Measurements from ENCODE around the gene PRPSAP2. TPM values are rescaled to one million over a fixed set of nuclear protein-coding genes. Genes with fewer than 3 reads are reported as not detected.

PRPSAP2 gene
- total and polyA plus RNA-seq, 2 of the 8 experiments (the other 6 are each of a cell fraction or from before 2014, with no cell fraction given), result 28.7 to 50.5 TPM

GRCh38 chr17:18975597-18975996 is 117.7 kb downstream of the PRPSAP2 start:
- Histone ChIP-seq H3K79me1 (ENCODE audit: low read depth, low read length) (peaks cover 7% of the 10 kb centered on the region; the same call in 1 of the 2 replicates), H3K27me3 (replicated peaks in 1 of 4; ENCODE audit: control insufficient read depth in 3 of 4, extremely low read depth in 1 of 4, insufficient read depth in 3 of 4, low read length in 3 of 4) (no peaks in the 10 kb centered on the region), H2BK5ac (ENCODE audit: low read depth, low read length) (no peak overlapping the region), H3K4ac (replicated peaks; ENCODE audit: insufficient read length, low read depth, low read length) (no peak overlapping the region), H3K23me2 (ENCODE audit: low read depth, low read length) (no peaks in the 10 kb centered on the region), H3K4me1 (replicated peaks in 1 of 4; ENCODE audit: control insufficient read depth in 3 of 4, insufficient read depth in 4 of 4, low read length in 3 of 4) (no peaks in the 10 kb centered on the region), H3K27ac (ENCODE audit: low read depth, low read length) (no peak overlapping the region), H2BK12ac (ENCODE audit: low read depth, low read length) (no peak overlapping the region), H3K23ac (ENCODE audit: insufficient read length) (no peak overlapping the region), H3K9me3 (ENCODE audit: insufficient read depth in 2 of 2, low read depth in 1 of 2, low read length in 1 of 2) (no peaks in the 10 kb centered on the region), H2AFZ (ENCODE audit: low read length) (no peak overlapping the region), H2BK120ac (replicated peaks; ENCODE audit: low read depth, low read length) (no peak overlapping the region), H3K36me3 (ENCODE audit: control insufficient read depth in 2 of 4, insufficient read depth in 4 of 4, low read length in 3 of 4) (peaks cover 17 to 40% (median 29%) of the 10 kb centered on the region in 4 experiments), H4K91ac (replicated peaks; ENCODE audit: insufficient read length, low read length) (no peak overlapping the region), H3K79me2 (ENCODE audit: control insufficient read depth in 1 of 2, insufficient read depth in 2 of 2, low read length in 2 of 2) (no peaks in the 10 kb centered on the region), H3K4me2 (ENCODE audit: insufficient read depth in 1 of 2, low read depth in 2 of 2, low read length in 2 of 2) (no peak overlapping the region), H3K9ac (replicated peaks in 1 of 4; ENCODE audit: extremely low read depth in 1 of 4, low read depth in 3 of 4, low read length in 3 of 4) (no peak overlapping the region), H3K56ac (replicated peaks; ENCODE audit: insufficient read length, low read depth, low read length) (no peak overlapping the region), H2AK5ac (ENCODE audit: low read depth, low read length) (no peak overlapping the region), H3K18ac (ENCODE audit: extremely low read depth, low read length) (no peak overlapping the region), H2BK20ac (ENCODE audit: low read length) (no peak overlapping the region), H3K14ac (ENCODE audit: insufficient read length) (no peak overlapping the region), H4K8ac (ENCODE audit: extremely low read depth, insufficient read depth, low read length) (no peak overlapping the region), H4K20me1 (replicated peaks in 1 of 2; ENCODE audit: control insufficient read depth in 1 of 2, insufficient read depth in 2 of 2, low read length in 2 of 2) (peaks cover 2 to 20% of the 10 kb centered on the region in 2 experiments), H4K5ac (ENCODE audit: insufficient read length, low read depth, low read length) (no peak overlapping the region), H3K4me3 (ENCODE audit: extremely low read depth in 1 of 4, insufficient read depth in 2 of 4, low read depth in 3 of 4, low read length in 4 of 4) (no peak overlapping the region), H2BK15ac (ENCODE audit: low read length) (no peak overlapping the region)
- WGBS, 2 experiments (ENCODE audit: extremely low coverage in 1 of 2, insufficient coverage in 1 of 2, insufficient read length in 1 of 2, insufficient replicate concordance in 2 of 2, low coverage in 1 of 2, low lambda C conversion rate in 2 of 2, missing lambda C conversion rate in 1 of 2), result 92% methylated on average over 13 of the region's 13 CpGs; no CpG with 5 or more reads in 1 of the 2 experiments
- DNase-seq (ENCODE audit: low read depth in 1 of 2, low spot score in 2 of 2) (no peak), FAIRE-seq (no peak)
- TF ChIP-seq EGR1 (IDR thresholded peaks at IDR 0.05; ENCODE audit: borderline replicate concordance, low read depth, low read length), result no peak
- no peak for TF ChIP-seq HDAC6 (IDR thresholded peaks at IDR 0.05; ENCODE audit: low read depth, low read length)
- TF ChIP-seq ATF2 (IDR thresholded peaks at IDR 0.05; ENCODE audit: low read length), result no peak
- TF ChIP-seq SIRT6 (IDR thresholded peaks at IDR 0.05; ENCODE audit: low read length), result no peak
- no peak for TF ChIP-seq MAFK (IDR thresholded peaks at IDR 0.05; ENCODE audit: low read depth, low read length)
- no peak for TF ChIP-seq KDM5A (IDR thresholded peaks at IDR 0.05; ENCODE audit: low read length)
- TF ChIP-seq POLR2AphosphoS5 (IDR thresholded peaks at IDR 0.05; ENCODE audit: low read depth, low read length), result no peak
- TF ChIP-seq MAX (IDR thresholded peaks at IDR 0.05), result no peak
- TF ChIP-seq SP1 (IDR thresholded peaks at IDR 0.05; ENCODE audit: low read depth, low read length), result no peak
- no peak for TF ChIP-seq CHD2 (IDR thresholded peaks at IDR 0.05; ENCODE audit: low read length)
- no peak for TF ChIP-seq NRF1 (IDR thresholded peaks at IDR 0.05; ENCODE audit: low read depth, low read length)
- no peak for TF ChIP-seq TBP (IDR thresholded peaks at IDR 0.05; ENCODE audit: low read depth, low read length)
- TF ChIP-seq SUZ12 (IDR thresholded peaks at IDR 0.05; ENCODE audit: low read length), result no peak
- ChIA-PET CTCF (ENCODE audit: partially characterized antibody) (interaction anchor here (3.3 kb wide), 1 partner anchor 15 kb away, joined by 15 read pairs; no protein-coding TSS in a partner anchor), POLR2A (ENCODE audit: partially characterized antibody) (interaction anchor here (1.1 to 2.4 kb wide), 2 partner anchors 9 to 28 kb away, joined by 3 to 8 read pairs; no protein-coding TSS in a partner anchor)

All from H1 (cell line).